HL-60 (cell line): Measurements from ENCODE around the gene SNRPN.

ENCODE experiments used
- DNase-seq, 2 experiments: peaks; one replicate each; pipeline ENCODE4 v3.0.0-alpha.2; 2010 to 2020; ENCODE audit warnings: low read depth in 1 of 2, low spot score in 1 of 2
- H3K27ac ChIP-seq: fragments of 250-450 bp; sonication (Bioruptor Pico); replicated peaks from 2 replicates; pipeline ENCODE4 v1.5.1; 2020; ENCODE audit warnings: mild to moderate bottlenecking, moderate library complexity
- H3K27me3 ChIP-seq: fragments of 250-450 bp; sonication (Bioruptor Pico); 2 replicates; pipeline ENCODE4 v1.5.1; 2021; ENCODE audit warnings: mild to moderate bottlenecking, moderate library complexity; ENCODE audit not compliant: insufficient read depth, poor library complexity, severe bottlenecking
- H3K4me3 ChIP-seq: replicated peaks from 2 replicates; pipeline ENCODE4 v1.5.1; 2011; ENCODE audit warnings: mild to moderate bottlenecking, control low read depth, low read length; ENCODE audit not compliant: insufficient read depth
- GABPA ChIP-seq: IDR thresholded peaks from 2 replicates; pipeline ENCODE4 v1.6.1; 2012; ENCODE audit warnings: low read depth
- POLR2AphosphoS5 ChIP-seq: IDR thresholded peaks from 2 replicates; pipeline ENCODE4 v1.6.1; 2012; ENCODE audit warnings: low read depth
- REST ChIP-seq: IDR thresholded peaks from 2 replicates; pipeline ENCODE4 v1.6.1; 2012; ENCODE audit warnings: low read depth; ENCODE audit not compliant: insufficient replicate concordance
- SPI1 ChIP-seq: IDR thresholded peaks from 2 replicates; pipeline ENCODE4 v1.6.1; 2012; ENCODE audit warnings: low read depth, mild to moderate bottlenecking, borderline replicate concordance
- TF ChIP-seq, protein P1 (sequence below): IDR thresholded peaks from one replicate; pipeline ENCODE4 v1.5.1; 2011; ENCODE audit warnings: low read length, control low read depth, inconsistent platforms; ENCODE audit not compliant: insufficient read depth

The SNRPN gene

GRCh38 chr15:25022233-25022632 is 67.4 kb downstream of the SNRPN start:
- TF ChIP-seq REST (no peak), POLR2AphosphoS5 (no peak), GABPA (no peak), SPI1 (no peak)
- TF ChIP-seq, protein P1, sequence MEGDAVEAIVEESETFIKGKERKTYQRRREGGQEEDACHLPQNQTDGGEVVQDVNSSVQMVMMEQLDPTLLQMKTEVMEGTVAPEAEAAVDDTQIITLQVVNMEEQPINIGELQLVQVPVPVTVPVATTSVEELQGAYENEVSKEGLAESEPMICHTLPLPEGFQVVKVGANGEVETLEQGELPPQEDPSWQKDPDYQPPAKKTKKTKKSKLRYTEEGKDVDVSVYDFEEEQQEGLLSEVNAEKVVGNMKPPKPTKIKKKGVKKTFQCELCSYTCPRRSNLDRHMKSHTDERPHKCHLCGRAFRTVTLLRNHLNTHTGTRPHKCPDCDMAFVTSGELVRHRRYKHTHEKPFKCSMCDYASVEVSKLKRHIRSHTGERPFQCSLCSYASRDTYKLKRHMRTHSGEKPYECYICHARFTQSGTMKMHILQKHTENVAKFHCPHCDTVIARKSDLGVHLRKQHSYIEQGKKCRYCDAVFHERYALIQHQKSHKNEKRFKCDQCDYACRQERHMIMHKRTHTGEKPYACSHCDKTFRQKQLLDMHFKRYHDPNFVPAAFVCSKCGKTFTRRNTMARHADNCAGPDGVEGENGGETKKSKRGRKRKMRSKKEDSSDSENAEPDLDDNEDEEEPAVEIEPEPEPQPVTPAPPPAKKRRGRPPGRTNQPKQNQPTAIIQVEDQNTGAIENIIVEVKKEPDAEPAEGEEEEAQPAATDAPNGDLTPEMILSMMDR: no peak
- no peak for DNase-seq
- no peak overlapping the region for H3K4me3 ChIP-seq
- no peak overlapping the region for H3K27ac ChIP-seq
- H3K27me3 ChIP-seq: no peaks in the 10 kb centered on the region
